Measurements from ENCODE around the gene GLIS1. TPM values are rescaled to one million over a fixed set of nuclear protein-coding genes. Genes with fewer than 3 reads are reported as not detected.

The GLIS1 gene
- total and polyA plus RNA-seq, 10 of the 15 experiments (the other 5 are each of a cell fraction or from before 2014, with no cell fraction given) = not detected

- no peak overlapping the region for H3K4me3 ChIP-seq
- no peaks in the 10 kb centered on the region for H3K36me3 ChIP-seq (ENCODE audit: control insufficient read depth in 2 of 2, insufficient read depth in 2 of 2, low read length in 1 of 2)
- H3K4me2 ChIP-seq (ENCODE audit: control insufficient read depth, insufficient read depth) = no peak overlapping the region
- no peak overlapping the region for H2AFZ ChIP-seq (ENCODE audit: control insufficient read depth, low read depth, low read length)
- no peak for DNase-seq (ENCODE audit: low read depth, low spot score)
- H3K79me2 ChIP-seq (ENCODE audit: control insufficient read depth, insufficient read depth, low read length) = no peaks in the 10 kb centered on the region
- H4K20me1 ChIP-seq (ENCODE audit: control insufficient read depth, insufficient read depth) = no peaks in the 10 kb centered on the region
- intact Hi-C loops (cut with micrococcal nuclease; ENCODE audit: unreplicated experiment) (no loop called here), in situ Hi-C loops (cut with MboI) (no loop called here)
- ATAC-seq = no peak
- no peaks in the 10 kb centered on the region for H3K9me3 ChIP-seq (replicated peaks; ENCODE audit: control insufficient read depth, insufficient read depth, low read length)
- FAIRE-seq = no peak
- ChIA-PET POLR2A (no interaction called here), RAD21 (ENCODE audit: unreplicated experiment) (no interaction called here), CTCF (no interaction called here), SMC1A (ENCODE audit: uncharacterized antibody, unreplicated experiment) (no interaction called here)
- WGBS (ENCODE audit: insufficient coverage, insufficient replicate concordance, low lambda C conversion rate, missing lambda C conversion rate) = 25% methylated on average over 4 of the region's 4 CpGs
- BruUV-seq (replicated peaks) = no TSS peak
- H3K27me3 ChIP-seq (replicated peaks in 1 of 2; ENCODE audit: control insufficient read depth in 2 of 2, insufficient read depth in 2 of 2, low read length in 1 of 2) = peaks cover 0 to 3% of the 10 kb centered on the region in 2 experiments; a peak in 1 of 4 replicates
- TF ChIP-seq RUNX3 (IDR thresholded peaks at IDR 0.05; ENCODE audit: low read length) = no peak
- no peak for TF ChIP-seq IRF4 (IDR thresholded peaks at IDR 0.05; ENCODE audit: low read depth, low read length)
- TF ChIP-seq CHD4 (IDR thresholded peaks at IDR 0.05) = no peak
- no peak for TF ChIP-seq BCL3 (IDR thresholded peaks at IDR 0.05; ENCODE audit: borderline replicate concordance, insufficient read depth, low read depth, low read length, poor library complexity, severe bottlenecking)
- TF ChIP-seq JUNB (IDR thresholded peaks at IDR 0.05) = no peak
- no peak for TF ChIP-seq HSF1 (IDR thresholded peaks at IDR 0.05; ENCODE audit: low read depth, low read length)
- no peak for TF ChIP-seq ETV6 (conservative IDR thresholded peaks at IDR 0.05 in 1 of 2, IDR thresholded peaks at IDR 0.05 in 1 of 2; ENCODE audit: borderline replicate concordance in 1 of 2, low read depth in 1 of 2)
- TF ChIP-seq STAT3 (IDR thresholded peaks at IDR 0.05; ENCODE audit: low read depth, low read length) = no peak
- TF ChIP-seq NFYA (IDR thresholded peaks at IDR 0.05; ENCODE audit: borderline replicate concordance, low read depth, low read length) = no peak
- no peak for TF ChIP-seq RBBP5 (conservative IDR thresholded peaks at IDR 0.05)
- TF ChIP-seq GATAD2B (conservative IDR thresholded peaks at IDR 0.05; ENCODE audit: low read depth) = no peak
- TF ChIP-seq NRF1 (conservative IDR thresholded peaks at IDR 0.05; ENCODE audit: low read depth, low read length) = no peak
- H3K4me1 ChIP-seq (ENCODE audit: control insufficient read depth, insufficient read depth, low read length) = no peaks in the 10 kb centered on the region
- no peak overlapping the region for H3K9ac ChIP-seq (ENCODE audit: control insufficient read depth, insufficient read depth, low read length)
- H3K27ac ChIP-seq (ENCODE audit: control insufficient read depth, insufficient read depth) = no peak overlapping the region
Measured at GRCh38 chr1:53639996-53640700, 98.8 kb downstream of the GLIS1 start.

Measured in GM12878 (cell line).